SK-N-SH (cell line): ENCODE results near the gene INPP5A. TPM values are rescaled to one million over a fixed set of nuclear protein-coding genes. Genes with fewer than 3 reads are reported as not detected.

Experiments
- CTCF ChIA-PET: fragments of 300-600, 350-600 bp; formaldehyde crosslinking; extraction: SDS; loops from one replicate; lab custom pipeline; 2021; lab: Yijun Ruan, JAX
- POLR2A ChIA-PET: fragments of 350-600 bp; sonication (Branson Sonifier 250); formaldehyde crosslinking; extraction: SDS; loops from one replicate; lab custom pipeline; 2020; ENCODE audit warnings: antibody characterized with exemption, inconsistent platforms; lab: Yijun Ruan, JAX
- DNase-seq: peaks from one replicate; pipeline ENCODE4 v3.0.0; 2012
- H2AFZ ChIP-seq: fragments of 200-600 bp; sonication (generic); 2 replicates; pipeline ENCODE4 v1.8.1; 2016; ENCODE audit warnings: antibody characterized with exemption, mild to moderate bottlenecking, low read depth
- H3F3A ChIP-seq: fragments of 200-600 bp; sonication (generic); replicated peaks from 2 replicates; pipeline ENCODE3; 2016; ENCODE audit warnings: antibody characterized with exemption, mild to moderate bottlenecking; ENCODE audit not compliant: insufficient read depth
- H3K27ac ChIP-seq, 2 experiments: fragments of 200-500 bp in 1 of 2; fragments of 200-600 bp in 1 of 2; sonication (Bioruptor generic) in 1 of 2; sonication (generic), shearing (Covaris generic) in 1 of 2; 2 replicates each; pipeline versions ENCODE4 v1.5.1 to v1.6.1; 2014 to 2016; ENCODE audit warnings: low read depth in 2 of 2, inconsistent platforms in 1 of 2, low read length in 1 of 2, mild to moderate bottlenecking in 1 of 2, mixed read lengths in 1 of 2
- H3K27me3 ChIP-seq: fragments of 200-600 bp; sonication (generic), shearing (Covaris generic); 2 replicates; pipeline ENCODE4 v1.6.1; 2016; ENCODE audit warnings: mixed run types; ENCODE audit not compliant: insufficient read depth
- H3K36me3 ChIP-seq, 2 experiments: fragments of 200-500 bp in 1 of 2; fragments of 200-600 bp in 1 of 2; sonication (Bioruptor generic) in 1 of 2; sonication (generic) in 1 of 2; replicated peaks in 1 of 2; 2 replicates each; pipeline versions ENCODE3 to v1.5.1; 2014 to 2016; ENCODE audit warnings: low read length in 1 of 2, mild to moderate bottlenecking in 1 of 2; ENCODE audit not compliant: insufficient read depth in 2 of 2, control insufficient read depth in 1 of 2
- H3K4me1 ChIP-seq, 2 experiments: fragments of 200-500 bp in 1 of 2; fragments of 200-600 bp in 1 of 2; sonication (Bioruptor generic) in 1 of 2; sonication (generic), shearing (Covaris generic) in 1 of 2; 2 replicates each; pipeline versions ENCODE4 v1.5.1 to v1.6.1; 2014 to 2016; ENCODE audit warnings: low read depth in 1 of 2, low read length in 1 of 2, mixed run types in 1 of 2; ENCODE audit not compliant: insufficient read depth in 2 of 2, control insufficient read depth in 1 of 2
- H3K4me2 ChIP-seq: fragments of 200-600 bp; sonication (generic), shearing (Covaris generic); 2 replicates; pipeline ENCODE4 v1.6.1; 2017; ENCODE audit warnings: mixed run types
- H3K4me3 ChIP-seq, 2 experiments: fragments of 200-500 bp in 1 of 2; fragments of 200-600 bp in 1 of 2; sonication (Bioruptor generic) in 1 of 2; sonication (generic), shearing (Covaris generic) in 1 of 2; 2 replicates each; pipeline versions ENCODE4 v1.5.1 to v1.8.1; 2014 to 2016; ENCODE audit warnings: low read depth in 2 of 2, inconsistent platforms in 1 of 2, low read length in 1 of 2, mild to moderate bottlenecking in 1 of 2, mixed read lengths in 1 of 2, moderate library complexity in 1 of 2
- H3K79me2 ChIP-seq: fragments of 200-600 bp; sonication (generic); 2 replicates; pipeline ENCODE4 v1.8.1; 2017; ENCODE audit warnings: mild to moderate bottlenecking; ENCODE audit not compliant: insufficient read depth
- H3K9ac ChIP-seq: fragments of 200-600 bp; sonication (generic); 2 replicates; pipeline ENCODE4 v1.6.1; 2017; ENCODE audit warnings: mixed run types
- H3K9me2 ChIP-seq: fragments of 200-600 bp; sonication (generic); 2 replicates; pipeline ENCODE4 v1.6.1; 2017; ENCODE audit warnings: mixed run types
- H3K9me3 ChIP-seq: fragments of 200-600 bp; sonication (generic); 2 replicates; pipeline ENCODE4 v1.6.1; 2017; ENCODE audit warnings: mixed run types, mild to moderate bottlenecking, moderate library complexity
- H4K20me1 ChIP-seq: fragments of 200-600 bp; sonication (generic); 2 replicates; pipeline ENCODE4 v1.6.1; 2017; ENCODE audit warnings: mild to moderate bottlenecking, mixed run types; ENCODE audit not compliant: insufficient read depth
- EZH2phosphoT487 ChIP-seq: fragments of 200-600 bp; sonication (generic); IDR thresholded peaks from 2 replicates; pipeline ENCODE4 v1.6.1; 2017; ENCODE audit warnings: low read depth, mixed run types, mild to moderate bottlenecking, antibody characterized with exemption, moderate library complexity, borderline replicate concordance
- MXI1 ChIP-seq: IDR thresholded peaks from 2 replicates; pipeline ENCODE4 v1.6.1; 2012; ENCODE audit warnings: mild to moderate bottlenecking, low read depth, low read length, improper control_type of control experiment
- PBX3 ChIP-seq: IDR thresholded peaks from 2 replicates; pipeline ENCODE4; 2012
- RAD21 ChIP-seq: IDR thresholded peaks from 2 replicates; pipeline ENCODE4 v1.6.1; 2012; ENCODE audit warnings: mild to moderate bottlenecking, low read length
- WGBS: methylation state at CpG from one replicate; pipeline ENCODE4 v1.1.6; 2017; ENCODE audit warnings: low lambda C conversion rate; 5-methylcytosine and 5-hydroxymethylcytosine counted together
- polyA plus RNA-seq, 3 experiments: library from polyadenylated mRNA; depleted of rRNA; stranded (reverse); fragments of >200 nt; gene quantifications; 2 replicates each; pipeline ENCODE4 v1.2.3, GENCODE V29; 2012

The INPP5A gene
- polyA plus RNA-seq, 1 of the 3 experiments (the other 2 are of a cell fraction), result 12.0 TPM

- POLR2A ChIA-PET, result no interaction called here
- TF ChIP-seq RAD21 (no peak), EZH2phosphoT487 (no peak), MXI1 (no peak), PBX3 (no peak)
Observed at GRCh38 chr10:132493756-132494290, 43.8 kb upstream of the INPP5A start.

GRCh38 chr10:132494866-132495630 is 42.5 kb upstream of the INPP5A start:
- no peaks in the 10 kb centered on the region for H3K9me2 ChIP-seq
- no peaks in the 10 kb centered on the region for H3K9me3 ChIP-seq
- H3K27ac ChIP-seq, result no peak overlapping the region
- no peak overlapping the region for H3K9ac ChIP-seq
- 66% methylated on average over 11 of the region's 11 CpGs for WGBS
- H3K4me2 ChIP-seq, result no peak overlapping the region
- H3F3A ChIP-seq, result peaks cover 6% of the 10 kb centered on the region
- no peak for DNase-seq
- H2AFZ ChIP-seq, result 0 out of 2 replicates have a peak overlapping the region, but pooled peaks have one; percentile 27
- no peak for TF ChIP-seq PBX3
- H3K4me3 ChIP-seq, result no peak overlapping the region
- POLR2A ChIA-PET, result no interaction called here
- H3K36me3 ChIP-seq, result no peaks in the 10 kb centered on the region
- peaks cover 5% of the 10 kb centered on the region; the same call in 1 of the 2 replicates for H3K27me3 ChIP-seq
- peaks cover 0 to 8% of the 10 kb centered on the region in 2 experiments; a peak in 1 of 4 replicates for H3K4me1 ChIP-seq
- no peaks in the 10 kb centered on the region for H3K79me2 ChIP-seq
- no peaks in the 10 kb centered on the region for H4K20me1 ChIP-seq
- CTCF ChIA-PET, result no interaction called here

More at GRCh38 chr10:132493756-132494290, 43.8 kb upstream of the INPP5A start:
- no peaks in the 10 kb centered on the region for H3K9me3 ChIP-seq
- no peak for DNase-seq
- H2AFZ ChIP-seq, result no peak overlapping the region
- 43% methylated on average over 12 of the region's 16 CpGs for WGBS
- H3K27ac ChIP-seq, result no peak overlapping the region
- H3K4me1 ChIP-seq, result peaks cover 0 to 8% of the 10 kb centered on the region in 2 experiments; a peak in 1 of 4 replicates
- no peaks in the 10 kb centered on the region for H3K36me3 ChIP-seq
- H3K9ac ChIP-seq, result no peak overlapping the region
- CTCF ChIA-PET, result no interaction called here
- H3K27me3 ChIP-seq, result peaks cover 5% of the 10 kb centered on the region; the same call in 1 of the 2 replicates
- no peaks in the 10 kb centered on the region for H4K20me1 ChIP-seq
- peaks cover 6% of the 10 kb centered on the region for H3F3A ChIP-seq
- no peaks in the 10 kb centered on the region for H3K9me2 ChIP-seq
- no peak overlapping the region for H3K4me2 ChIP-seq
- H3K4me3 ChIP-seq, result no peak overlapping the region
- no peaks in the 10 kb centered on the region for H3K79me2 ChIP-seq
